Neural cell (in vitro differentiated cells): Measurements from ENCODE around the gene NME3. TPM values are rescaled to one million over a fixed set of nuclear protein-coding genes. Genes with fewer than 3 reads are reported as not detected.

ENCODE experiments used
- H2AFZ ChIP-seq: fragments of 200-600, 300-800 bp; sonication (generic), shearing (Covaris generic); 2 replicates; pipeline ENCODE4 v1.6.0; 2014; ENCODE audit warnings: low read depth, mild to moderate bottlenecking, antibody characterized with exemption, low read length, moderate library complexity
- H3F3A ChIP-seq: fragments of 200-600 bp; shearing (Covaris generic); 2 replicates; pipeline ENCODE4 v1.6.1; 2016; ENCODE audit warnings: mild to moderate bottlenecking, moderate library complexity, mixed read lengths, antibody characterized with exemption, low read length; ENCODE audit not compliant: insufficient read depth, poor library complexity, severe bottlenecking
- H3K27ac ChIP-seq: fragments of 200-600, 300-800 bp; sonication (generic), shearing (Covaris generic); 2 replicates; pipeline ENCODE4 v1.5.1; 2014; ENCODE audit warnings: mild to moderate bottlenecking, low read length, moderate library complexity
- H3K27me3 ChIP-seq: fragments of 300-800, 200-600 bp; sonication (generic), shearing (Covaris generic); 2 replicates; pipeline ENCODE4 v1.6.0; 2014; ENCODE audit warnings: mild to moderate bottlenecking, low read depth, low read length, moderate library complexity; ENCODE audit not compliant: insufficient read depth
- H3K36me3 ChIP-seq: fragments of 300-800, 200-600 bp; sonication (generic), shearing (Covaris generic); 2 replicates; pipeline ENCODE4 v1.5.1; 2014; ENCODE audit warnings: mild to moderate bottlenecking, antibody characterized with exemption, low read length, moderate library complexity; ENCODE audit not compliant: insufficient read depth
- H3K4me2 ChIP-seq: fragments of 300-800, 200-600 bp; sonication (generic), shearing (Covaris generic); 2 replicates; pipeline ENCODE4 v1.6.0; 2014; ENCODE audit warnings: mild to moderate bottlenecking, low read length
- H3K4me3 ChIP-seq: fragments of 300-800, 200-600 bp; sonication (generic), shearing (Covaris generic); 2 replicates; pipeline ENCODE4 v1.5.1; 2014; ENCODE audit warnings: mild to moderate bottlenecking, low read length, moderate library complexity
- H3K79me2 ChIP-seq: fragments of 200-600 bp; shearing (Covaris generic); replicated peaks from 2 replicates; pipeline ENCODE4 v1.6.0; 2014; ENCODE audit warnings: mild to moderate bottlenecking, low read length, moderate library complexity; ENCODE audit not compliant: insufficient read depth
- H3K9ac ChIP-seq: fragments of 300-800, 200-600 bp; sonication (generic), shearing (Covaris generic); 2 replicates; pipeline ENCODE4 v1.6.1; 2016; ENCODE audit warnings: mild to moderate bottlenecking, low read length, mixed read lengths
- H3K9me2 ChIP-seq: fragments of 200-600 bp; shearing (Covaris generic); 2 replicates; pipeline ENCODE4 v1.6.1; 2016; ENCODE audit warnings: mild to moderate bottlenecking, low read length, mixed read lengths; ENCODE audit not compliant: insufficient read depth
- H3K9me3 ChIP-seq: fragments of 200-600, 300-800 bp; sonication (generic), shearing (Covaris generic); 2 replicates; pipeline ENCODE4 v1.6.1; 2016; ENCODE audit warnings: mild to moderate bottlenecking, mixed run types, low read length, moderate library complexity, mixed read lengths
- H4K20me1 ChIP-seq: fragments of 200-600 bp; shearing (Covaris generic); 2 replicates; pipeline ENCODE4 v1.6.1; 2016; ENCODE audit warnings: mild to moderate bottlenecking, mixed run types; ENCODE audit not compliant: insufficient read depth
- EP300 ChIP-seq: fragments of 450-650 bp; conservative IDR thresholded peaks from 2 replicates; pipeline ENCODE4 v1.6.1; 2014; ENCODE audit warnings: antibody characterized with exemption, mild to moderate bottlenecking, moderate library complexity; ENCODE audit not compliant: poor library complexity, severe bottlenecking
- EZH2 ChIP-seq: fragments of 200-600, 300-800 bp; shearing (Covaris generic), sonication (generic); IDR thresholded peaks from 2 replicates; pipeline ENCODE4 v1.6.1; 2014; ENCODE audit warnings: antibody characterized with exemption, low read length, borderline replicate concordance, mild to moderate bottlenecking; ENCODE audit not compliant: insufficient read depth, poor library complexity, severe bottlenecking
- MXI1 ChIP-seq: fragments of 450-650 bp; conservative IDR thresholded peaks from 2 replicates; pipeline ENCODE4 v1.6.1; 2014; ENCODE audit warnings: antibody characterized with exemption, mild to moderate bottlenecking; ENCODE audit not compliant: poor library complexity, severe bottlenecking
- POLR2AphosphoS5 ChIP-seq: IDR thresholded peaks from 2 replicates; pipeline ENCODE4 v1.6.1; 2012
- RAD21 ChIP-seq: fragments of 450-650 bp; conservative IDR thresholded peaks from 2 replicates; pipeline ENCODE4 v1.6.1; 2014; ENCODE audit warnings: antibody characterized with exemption, mild to moderate bottlenecking, moderate library complexity
- SMC3 ChIP-seq: fragments of 450-650 bp; conservative IDR thresholded peaks from 2 replicates; pipeline ENCODE4 v1.6.1; 2014; ENCODE audit warnings: antibody characterized with exemption, mild to moderate bottlenecking, moderate library complexity; ENCODE audit not compliant: poor library complexity
- TAF1 ChIP-seq: IDR thresholded peaks from 2 replicates; pipeline ENCODE4 v1.6.1; 2012; ENCODE audit warnings: low read depth
- polyA plus RNA-seq: library from polyadenylated mRNA; depleted of rRNA; stranded (reverse); fragments of >200 nt; gene quantifications from 2 replicates; pipeline ENCODE4 v1.2.3, GENCODE V29; 2014
- TF ChIP-seq, protein P1 (sequence below): IDR thresholded peaks from 2 replicates; pipeline ENCODE4 v1.6.1; 2012; ENCODE audit warnings: borderline replicate concordance
- TF ChIP-seq, protein P2 (sequence below): fragments of 450-650 bp; IDR thresholded peaks from 2 replicates; pipeline ENCODE4 v1.5.1; 2014; ENCODE audit warnings: antibody characterized with exemption, mild to moderate bottlenecking, moderate library complexity; ENCODE audit not compliant: poor library complexity, severe bottlenecking

NME3 gene
- polyA plus RNA-seq, 1 donor from 2014 or later = 102 TPM

DNA sequence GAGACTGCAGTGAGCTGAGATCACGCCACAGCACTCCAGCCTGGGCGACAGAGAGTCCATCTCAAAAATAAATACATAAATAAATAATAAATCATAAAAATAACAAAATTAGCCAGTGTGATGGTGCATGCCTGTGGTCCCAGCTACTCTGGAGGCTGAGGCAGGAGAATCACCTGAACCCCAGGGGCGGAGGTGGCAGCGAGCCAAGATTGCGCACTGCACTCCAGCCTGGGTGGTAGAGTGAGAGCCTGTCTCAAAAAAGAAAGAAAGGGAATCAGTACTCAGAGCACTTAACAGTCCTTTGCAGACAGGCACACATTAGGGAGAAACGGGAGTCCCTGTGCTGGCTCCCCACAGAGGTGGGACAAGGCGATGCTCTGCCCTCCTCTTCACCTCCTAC, 40.3 kb downstream of the NME3 start:
- no peaks in the 10 kb centered on the region for H3K9me2 ChIP-seq
- H3K4me2 ChIP-seq = no peak overlapping the region
- H4K20me1 ChIP-seq = no peaks in the 10 kb centered on the region
- H3K27me3 ChIP-seq = no peaks in the 10 kb centered on the region
- no peak overlapping the region for H3K4me3 ChIP-seq
- no peak for TF ChIP-seq MXI1
- no peak for TF ChIP-seq TAF1
- TF ChIP-seq, protein P1, sequence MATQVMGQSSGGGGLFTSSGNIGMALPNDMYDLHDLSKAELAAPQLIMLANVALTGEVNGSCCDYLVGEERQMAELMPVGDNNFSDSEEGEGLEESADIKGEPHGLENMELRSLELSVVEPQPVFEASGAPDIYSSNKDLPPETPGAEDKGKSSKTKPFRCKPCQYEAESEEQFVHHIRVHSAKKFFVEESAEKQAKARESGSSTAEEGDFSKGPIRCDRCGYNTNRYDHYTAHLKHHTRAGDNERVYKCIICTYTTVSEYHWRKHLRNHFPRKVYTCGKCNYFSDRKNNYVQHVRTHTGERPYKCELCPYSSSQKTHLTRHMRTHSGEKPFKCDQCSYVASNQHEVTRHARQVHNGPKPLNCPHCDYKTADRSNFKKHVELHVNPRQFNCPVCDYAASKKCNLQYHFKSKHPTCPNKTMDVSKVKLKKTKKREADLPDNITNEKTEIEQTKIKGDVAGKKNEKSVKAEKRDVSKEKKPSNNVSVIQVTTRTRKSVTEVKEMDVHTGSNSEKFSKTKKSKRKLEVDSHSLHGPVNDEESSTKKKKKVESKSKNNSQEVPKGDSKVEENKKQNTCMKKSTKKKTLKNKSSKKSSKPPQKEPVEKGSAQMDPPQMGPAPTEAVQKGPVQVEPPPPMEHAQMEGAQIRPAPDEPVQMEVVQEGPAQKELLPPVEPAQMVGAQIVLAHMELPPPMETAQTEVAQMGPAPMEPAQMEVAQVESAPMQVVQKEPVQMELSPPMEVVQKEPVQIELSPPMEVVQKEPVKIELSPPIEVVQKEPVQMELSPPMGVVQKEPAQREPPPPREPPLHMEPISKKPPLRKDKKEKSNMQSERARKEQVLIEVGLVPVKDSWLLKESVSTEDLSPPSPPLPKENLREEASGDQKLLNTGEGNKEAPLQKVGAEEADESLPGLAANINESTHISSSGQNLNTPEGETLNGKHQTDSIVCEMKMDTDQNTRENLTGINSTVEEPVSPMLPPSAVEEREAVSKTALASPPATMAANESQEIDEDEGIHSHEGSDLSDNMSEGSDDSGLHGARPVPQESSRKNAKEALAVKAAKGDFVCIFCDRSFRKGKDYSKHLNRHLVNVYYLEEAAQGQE = no peak
- TF ChIP-seq POLR2AphosphoS5 = no peak
- no peak for TF ChIP-seq RAD21
- no peak for TF ChIP-seq SMC3
- TF ChIP-seq, protein P2, sequence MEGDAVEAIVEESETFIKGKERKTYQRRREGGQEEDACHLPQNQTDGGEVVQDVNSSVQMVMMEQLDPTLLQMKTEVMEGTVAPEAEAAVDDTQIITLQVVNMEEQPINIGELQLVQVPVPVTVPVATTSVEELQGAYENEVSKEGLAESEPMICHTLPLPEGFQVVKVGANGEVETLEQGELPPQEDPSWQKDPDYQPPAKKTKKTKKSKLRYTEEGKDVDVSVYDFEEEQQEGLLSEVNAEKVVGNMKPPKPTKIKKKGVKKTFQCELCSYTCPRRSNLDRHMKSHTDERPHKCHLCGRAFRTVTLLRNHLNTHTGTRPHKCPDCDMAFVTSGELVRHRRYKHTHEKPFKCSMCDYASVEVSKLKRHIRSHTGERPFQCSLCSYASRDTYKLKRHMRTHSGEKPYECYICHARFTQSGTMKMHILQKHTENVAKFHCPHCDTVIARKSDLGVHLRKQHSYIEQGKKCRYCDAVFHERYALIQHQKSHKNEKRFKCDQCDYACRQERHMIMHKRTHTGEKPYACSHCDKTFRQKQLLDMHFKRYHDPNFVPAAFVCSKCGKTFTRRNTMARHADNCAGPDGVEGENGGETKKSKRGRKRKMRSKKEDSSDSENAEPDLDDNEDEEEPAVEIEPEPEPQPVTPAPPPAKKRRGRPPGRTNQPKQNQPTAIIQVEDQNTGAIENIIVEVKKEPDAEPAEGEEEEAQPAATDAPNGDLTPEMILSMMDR = no peak
- TF ChIP-seq EP300 = no peak
- no peak for TF ChIP-seq EZH2
- no peaks in the 10 kb centered on the region for H3K79me2 ChIP-seq
- no peaks in the 10 kb centered on the region for H3F3A ChIP-seq
- peaks cover 12% of the 10 kb centered on the region for H3K36me3 ChIP-seq
- no peaks in the 10 kb centered on the region for H3K9me3 ChIP-seq
- no peak overlapping the region for H3K27ac ChIP-seq
- no peak overlapping the region for H2AFZ ChIP-seq
- H3K9ac ChIP-seq = no peak overlapping the region

DNA sequence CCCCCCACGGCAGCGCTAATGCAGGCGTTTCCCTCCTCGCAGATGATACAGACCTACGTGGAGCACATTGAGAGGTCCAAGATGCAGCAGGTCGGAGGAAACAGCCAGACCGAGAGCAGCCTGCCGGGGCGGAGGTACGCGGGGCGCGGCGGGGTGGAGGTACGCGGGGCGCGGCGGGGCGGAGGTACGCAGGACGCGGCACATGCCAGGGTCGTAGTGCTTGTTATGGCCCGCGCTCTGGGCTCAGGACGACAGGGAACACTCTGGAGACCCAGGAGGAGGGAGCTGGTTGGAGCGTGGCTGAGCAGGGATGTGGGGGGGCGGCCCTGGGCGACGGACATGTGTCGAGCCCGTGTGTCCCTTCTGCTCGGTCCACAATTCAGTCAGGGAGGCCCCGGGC, 41.9 kb downstream of the NME3 start:
- Histone ChIP-seq H3K79me2 (no peaks in the 10 kb centered on the region), H3K36me3 (peaks cover 5% of the 10 kb centered on the region)
- TF ChIP-seq RAD21 = no peak
- TF ChIP-seq, protein P2 = no peak
- TF ChIP-seq SMC3 = no peak
- no peak for TF ChIP-seq EP300
- TF ChIP-seq MXI1 = no peak
- TF ChIP-seq TAF1 = no peak
- TF ChIP-seq POLR2AphosphoS5 = no peak
- no peak for TF ChIP-seq EZH2
- TF ChIP-seq, protein P1 = no peak

More for the DNA sequence above, 41.9 kb downstream of the NME3 start:
- H3F3A ChIP-seq = no peaks in the 10 kb centered on the region
- no peaks in the 10 kb centered on the region for H3K9me2 ChIP-seq
- no peaks in the 10 kb centered on the region for H4K20me1 ChIP-seq
- no peak overlapping the region for H3K27ac ChIP-seq
- H3K9ac ChIP-seq = no peak overlapping the region
- H3K4me2 ChIP-seq = no peak overlapping the region
- H2AFZ ChIP-seq = no peak overlapping the region
- H3K4me3 ChIP-seq = no peak overlapping the region
- no peaks in the 10 kb centered on the region for H3K9me3 ChIP-seq
- H3K27me3 ChIP-seq = no peaks in the 10 kb centered on the region
